GM12873 (cell line): Measurements from ENCODE around the gene PAFAH1B2.

Source experiments
- TF ChIP-seq, protein P1 (sequence below): IDR thresholded peaks from 2 replicates; pipeline ENCODE4 v1.5.1; 2012; ENCODE audit warnings: low read depth, mild to moderate bottlenecking, moderate library complexity, low read length, control low read depth; ENCODE audit not compliant: insufficient read depth; ENCODE audit errors: missing control alignments

PAFAH1B2 gene

DNA sequence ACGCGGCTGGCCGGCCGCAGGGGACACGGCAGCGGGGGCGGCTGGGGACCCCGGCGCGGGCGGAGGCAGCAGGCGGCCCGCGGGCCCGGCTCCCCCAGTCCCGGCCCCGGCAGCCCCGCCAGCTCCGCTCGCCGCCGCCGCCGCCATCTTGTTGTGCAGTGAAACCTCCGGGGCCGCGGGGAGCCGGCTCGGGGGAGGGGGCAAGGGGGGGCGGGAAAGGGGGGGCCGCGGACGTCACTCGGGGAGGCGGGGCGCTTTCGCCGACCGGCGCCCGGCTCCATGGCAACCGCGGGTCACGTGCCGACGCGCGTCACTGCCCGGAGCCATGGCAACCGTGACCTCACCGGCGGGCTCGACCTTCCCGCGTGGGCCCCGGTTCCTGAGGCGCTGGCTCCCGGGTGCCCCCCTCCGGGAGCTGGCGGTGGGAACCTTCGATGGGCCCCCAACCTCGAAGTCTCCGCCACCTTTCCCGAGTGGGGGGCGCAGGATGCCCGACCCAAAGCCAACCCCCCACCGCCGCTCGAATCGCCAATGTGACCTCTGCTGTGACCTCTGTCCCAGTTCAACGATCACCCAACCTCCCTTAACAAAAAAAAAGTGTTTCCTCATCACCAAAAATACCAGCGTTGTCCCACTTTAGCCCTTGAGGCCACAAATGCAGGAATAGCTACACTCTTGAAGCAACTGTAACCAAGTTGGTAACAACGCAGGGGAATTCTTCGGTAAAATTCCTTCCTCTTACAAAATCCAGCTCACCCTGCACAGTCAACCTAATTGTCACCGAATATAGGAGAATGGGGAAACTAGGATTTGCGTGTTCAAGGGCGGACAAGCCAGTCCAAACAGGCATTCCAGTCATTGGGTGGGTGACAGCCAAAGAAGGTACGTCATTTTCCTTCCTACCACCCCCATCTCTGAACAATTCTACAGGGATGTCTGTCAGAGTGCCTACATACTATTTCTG lies 45.5 kb upstream of the PAFAH1B2 start, which contains the start of gene SIK3:
Gene SIK3, minus strand, starts transcription at position 160 of the 964 bp plus-strand sequence. Its CDS starts 13 bp downstream, at position 147.
- TF ChIP-seq, protein P1, sequence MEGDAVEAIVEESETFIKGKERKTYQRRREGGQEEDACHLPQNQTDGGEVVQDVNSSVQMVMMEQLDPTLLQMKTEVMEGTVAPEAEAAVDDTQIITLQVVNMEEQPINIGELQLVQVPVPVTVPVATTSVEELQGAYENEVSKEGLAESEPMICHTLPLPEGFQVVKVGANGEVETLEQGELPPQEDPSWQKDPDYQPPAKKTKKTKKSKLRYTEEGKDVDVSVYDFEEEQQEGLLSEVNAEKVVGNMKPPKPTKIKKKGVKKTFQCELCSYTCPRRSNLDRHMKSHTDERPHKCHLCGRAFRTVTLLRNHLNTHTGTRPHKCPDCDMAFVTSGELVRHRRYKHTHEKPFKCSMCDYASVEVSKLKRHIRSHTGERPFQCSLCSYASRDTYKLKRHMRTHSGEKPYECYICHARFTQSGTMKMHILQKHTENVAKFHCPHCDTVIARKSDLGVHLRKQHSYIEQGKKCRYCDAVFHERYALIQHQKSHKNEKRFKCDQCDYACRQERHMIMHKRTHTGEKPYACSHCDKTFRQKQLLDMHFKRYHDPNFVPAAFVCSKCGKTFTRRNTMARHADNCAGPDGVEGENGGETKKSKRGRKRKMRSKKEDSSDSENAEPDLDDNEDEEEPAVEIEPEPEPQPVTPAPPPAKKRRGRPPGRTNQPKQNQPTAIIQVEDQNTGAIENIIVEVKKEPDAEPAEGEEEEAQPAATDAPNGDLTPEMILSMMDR, result no peak

DNA sequence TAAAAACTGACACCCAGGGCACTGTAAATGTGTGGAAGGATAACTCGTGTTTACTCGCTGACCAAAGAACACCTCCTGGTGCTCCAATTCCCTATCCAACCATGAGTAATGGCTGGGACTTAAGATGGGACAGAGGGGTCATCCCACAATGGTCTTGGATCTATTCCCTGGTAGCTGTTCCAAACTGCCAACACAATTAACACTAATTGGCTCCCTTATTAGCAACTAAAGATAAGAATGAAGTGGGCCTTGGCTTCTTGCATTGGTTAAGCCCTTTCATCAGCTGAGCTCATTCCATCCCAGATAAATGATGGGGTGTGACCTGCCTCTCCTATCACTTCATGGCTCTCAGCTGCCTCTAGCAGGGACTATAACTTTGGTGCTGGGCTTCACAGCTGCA lies 44.4 kb upstream of the PAFAH1B2 start:
- TF ChIP-seq, protein P1, result no peak

DNA sequence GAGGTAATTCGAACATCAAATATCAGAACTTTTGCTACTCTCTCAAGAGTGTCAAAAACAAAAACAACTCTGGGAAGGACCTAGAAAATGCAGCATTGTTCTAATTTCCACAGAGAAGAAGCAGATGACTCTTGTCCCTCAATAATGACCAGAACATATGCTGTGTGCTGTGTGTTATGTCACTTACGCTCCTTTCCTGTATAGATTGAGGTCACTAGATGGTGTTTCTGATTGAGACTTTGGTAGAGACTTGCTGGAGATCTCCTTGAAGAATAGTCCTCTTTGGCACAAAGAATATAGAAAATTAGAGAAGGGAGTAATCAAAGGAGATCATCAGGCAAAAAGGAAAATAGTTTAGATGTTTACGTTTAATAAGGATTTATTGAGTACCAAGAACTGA lies 43.5 kb upstream of the PAFAH1B2 start:
- TF ChIP-seq, protein P1, result no peak

DNA sequence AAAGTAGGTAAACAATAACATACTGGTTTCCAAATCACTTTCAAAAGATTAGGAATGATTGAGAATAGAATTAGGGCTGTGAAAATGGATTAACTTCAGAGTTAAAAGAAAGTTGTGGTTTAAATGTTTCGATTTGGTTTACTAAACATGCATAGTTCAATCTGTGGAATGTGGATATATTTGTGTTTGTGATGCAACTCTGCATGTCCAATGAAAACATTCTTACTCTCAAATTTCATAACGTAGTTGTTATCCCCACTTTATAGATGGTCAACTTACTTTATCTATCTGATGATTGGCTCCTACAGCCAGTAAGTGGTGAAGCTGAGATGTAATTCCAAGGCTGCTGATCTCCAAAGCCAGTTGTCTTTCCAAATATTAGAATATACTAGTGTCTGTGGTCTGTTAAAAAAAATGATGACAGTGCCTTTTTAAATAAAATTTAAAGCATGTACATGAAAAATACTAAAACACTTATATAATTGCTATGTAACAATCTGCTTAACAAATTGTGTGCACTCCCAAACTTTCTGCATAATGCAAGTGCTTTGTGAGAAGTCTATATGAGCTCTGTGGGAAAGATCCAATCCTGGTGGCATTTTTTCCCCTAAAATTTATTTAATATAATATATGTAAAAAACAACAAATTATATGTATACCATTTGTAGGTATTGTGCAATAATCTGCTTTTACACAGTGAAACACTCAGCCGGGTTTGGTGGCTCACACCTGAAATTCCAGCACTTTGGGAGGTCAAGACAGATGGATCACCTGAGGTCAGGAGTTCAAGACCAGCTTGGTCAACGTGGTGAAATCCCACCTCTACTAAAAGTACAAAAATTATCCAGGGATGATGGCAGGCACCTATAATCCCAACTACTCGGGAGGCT lies 36.1 kb upstream of the PAFAH1B2 start:
- TF ChIP-seq, protein P1, result no peak

DNA sequence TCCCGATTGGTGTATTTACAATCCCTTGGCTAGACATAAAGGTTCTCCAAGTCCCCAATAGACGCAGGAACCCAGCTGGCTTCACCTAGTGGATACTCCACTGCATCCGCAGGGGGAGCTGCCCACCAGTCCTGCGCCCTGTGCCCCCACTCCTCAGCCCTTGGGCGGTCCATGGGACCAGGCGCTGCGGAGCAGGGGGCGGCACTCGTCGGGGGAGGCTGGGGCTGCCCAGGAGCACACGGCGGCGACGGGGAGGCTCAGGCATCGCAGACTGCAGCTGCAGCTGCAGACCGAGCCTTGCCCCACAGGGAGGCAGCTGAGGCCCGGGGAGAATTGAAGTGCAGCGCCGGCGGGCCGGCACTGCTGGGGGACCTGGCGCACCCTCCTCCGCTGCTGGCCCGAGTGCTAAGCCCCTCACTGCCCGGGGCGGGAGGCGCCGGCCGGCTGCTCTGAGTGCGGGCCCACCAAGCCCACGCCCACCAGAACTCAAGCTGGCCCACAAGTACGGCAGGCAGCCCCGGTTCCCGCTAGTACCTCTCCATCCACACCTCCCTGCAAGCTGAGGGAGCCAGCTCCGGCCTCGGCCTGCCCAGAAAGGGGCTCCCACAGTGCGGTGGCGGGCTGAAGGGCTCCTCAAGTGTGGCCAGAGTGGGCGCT lies 33.7 kb upstream of the PAFAH1B2 start:
- TF ChIP-seq, protein P1, result no peak

DNA sequence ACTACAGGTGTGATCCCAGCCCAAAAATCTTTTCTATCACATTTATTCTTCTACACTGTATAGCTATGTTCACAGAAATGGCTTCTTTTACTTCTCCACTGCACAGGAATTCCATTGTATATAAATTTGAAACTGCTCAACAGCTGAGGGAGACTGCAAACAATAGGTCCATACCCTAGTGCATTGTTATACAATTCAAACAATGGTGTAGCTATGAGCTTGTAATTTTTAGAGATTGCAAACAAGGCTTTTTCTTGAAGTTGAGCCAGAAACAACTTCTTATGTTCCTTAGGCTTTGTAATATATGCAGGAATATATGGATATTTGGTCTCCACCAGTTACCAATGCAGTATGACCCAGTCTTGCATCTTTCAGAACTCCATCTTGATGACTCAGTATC lies 26.4 kb upstream of the PAFAH1B2 start:
- TF ChIP-seq, protein P1, result no peak
